ENCODE measurements around the gene FGF2.

GRCh38 chr4:122776916-122777315 is 49.7 kb upstream of the FGF2 start:
- no peak for TF ChIP-seq POLR2A (IDR thresholded peaks at IDR 0.05; ENCODE audit: borderline replicate concordance, extremely low read depth, insufficient read depth, insufficient read length)
- TF ChIP-seq ATF3 (IDR thresholded peaks at IDR 0.05), result no peak
- no peak for TF ChIP-seq CEBPB (IDR thresholded peaks at IDR 0.05; ENCODE audit: low read depth)

Data from HCT116 (cell line).